ENCODE results near the gene ADAMTS9. TPM values are rescaled to one million over a fixed set of nuclear protein-coding genes. Genes with fewer than 3 reads are reported as not detected.

Gene ADAMTS9
- total RNA-seq, 1 experiment from 2014 or later, result 0.46 TPM

- H3K9me3 ChIP-seq (ENCODE audit: control insufficient read depth, low read depth, low read length), result peaks cover 5% of the 10 kb centered on the region
- no peak for TF ChIP-seq CTCF (conservative IDR thresholded peaks at IDR 0.05)
- no peaks in the 10 kb centered on the region for H4K20me1 ChIP-seq (ENCODE audit: control insufficient read depth, insufficient read depth, insufficient read length)
- H3K79me2 ChIP-seq (ENCODE audit: insufficient read depth, low read length), result no peaks in the 10 kb centered on the region
- no peak overlapping the region for H3K9ac ChIP-seq (ENCODE audit: extremely low read depth, insufficient read length, low read length)
- no peak overlapping the region for H3T11ph ChIP-seq (ENCODE audit: low read length)
- no peaks in the 10 kb centered on the region for H3K27me3 ChIP-seq (ENCODE audit: insufficient read depth, low read length)
- H3K9me3 Mint-ChIP-seq, result peaks cover 11 to 12% of the 10 kb centered on the region in 2 experiments
- no peak overlapping the region for H3K4me3 Mint-ChIP-seq
- H2BK12ac ChIP-seq (ENCODE audit: insufficient read length, low read depth, low read length), result no peak overlapping the region
- no peak overlapping the region for H3K56ac ChIP-seq (ENCODE audit: insufficient read length, low read depth, low read length)
- no peak overlapping the region for H3K27ac Mint-ChIP-seq
- no peak overlapping the region for H3K18ac ChIP-seq (ENCODE audit: insufficient read length, low read depth, low read length)
- no peaks in the 10 kb centered on the region for H3K23me2 ChIP-seq (ENCODE audit: insufficient read length, low read depth, low read length, poor library complexity, severe bottlenecking)
- H2AK5ac ChIP-seq (ENCODE audit: insufficient read length, low read length), result no peak overlapping the region
- no peak overlapping the region for H4K5ac ChIP-seq (ENCODE audit: insufficient read length, low read depth, low read length)
- H3K4me2 ChIP-seq (ENCODE audit: insufficient read depth, insufficient read length, low read length), result no peak overlapping the region
- no peak overlapping the region for H3K4ac ChIP-seq (ENCODE audit: low read depth, low read length)
- no peak for DNase-seq
- no peak overlapping the region for H2BK120ac ChIP-seq (ENCODE audit: low read depth, low read length, poor library complexity, severe bottlenecking)
- WGBS (ENCODE audit: extremely low coverage, insufficient read length, low lambda C conversion rate), result no CpG with 5 or more reads among the region's 5 CpGs
- no peak overlapping the region for H2BK5ac ChIP-seq (ENCODE audit: insufficient read length, low read length)
- H4K8ac ChIP-seq (replicated peaks; ENCODE audit: insufficient read length, low read depth, low read length), result no peak overlapping the region
- H3K36me3 Mint-ChIP-seq (ENCODE audit: insufficient read depth in 1 of 3, low read depth in 3 of 3), result peaks cover 5 to 12% (median 12%) of the 10 kb centered on the region in 3 experiments
- no peak overlapping the region for H3K14ac ChIP-seq (ENCODE audit: insufficient read depth, low read length)
- H3K23ac ChIP-seq (ENCODE audit: insufficient read length, low read depth, low read length), result no peak overlapping the region
- no peak overlapping the region for H2BK15ac ChIP-seq (ENCODE audit: low read depth, low read length)
- H3K79me1 ChIP-seq (ENCODE audit: insufficient read depth, low read depth, low read length, poor library complexity, severe bottlenecking), result no peaks in the 10 kb centered on the region
- H3K27ac ChIP-seq (ENCODE audit: insufficient read length, low read depth, low read length), result no peak overlapping the region
- H2AFZ ChIP-seq (ENCODE audit: low read length), result no peak overlapping the region
- H3K4me1 Mint-ChIP-seq, result peaks cover 13 to 21% of the 10 kb centered on the region in 2 experiments
- H3K4me1 ChIP-seq (ENCODE audit: insufficient read depth, low read length), result peaks cover 3% of the 10 kb centered on the region; the same call in 1 of the 2 replicates
- no peak overlapping the region for H2BK20ac ChIP-seq (ENCODE audit: low read depth, low read length, poor library complexity, severe bottlenecking)
- peaks cover 5% of the 10 kb centered on the region for H3K27me3 Mint-ChIP-seq (ENCODE audit: low read depth)
- no peak overlapping the region for H4K91ac ChIP-seq (ENCODE audit: insufficient read length, low read depth, low read length)
Observed at GRCh38 chr3:64470436-64470835, 217.4 kb downstream of the ADAMTS9 start.
